ENCODE data around the gene ARL6IP1.
A peak's percentile ranks its signal among the peaks of the same experiment; 100 is the strongest.

The ARL6IP1 gene

GRCh38 chr16:18829251-18829650, 27.9 kb upstream of the ARL6IP1 start:
- no peak overlapping the region for H3K27ac Mint-ChIP-seq
- no peak for TF ChIP-seq CTCF (IDR thresholded peaks at IDR 0.05; ENCODE audit: unreplicated experiment in 3 of 3)
- H3K4me3 Mint-ChIP-seq: no peak overlapping the region
- no peaks in the 10 kb centered on the region for H3K9me3 Mint-ChIP-seq
- peaks cover 47% of the 10 kb centered on the region for H3K36me3 Mint-ChIP-seq (ENCODE audit: low read depth)
- no peaks in the 10 kb centered on the region for H3K4me1 Mint-ChIP-seq
- no peaks in the 10 kb centered on the region for H3K27me3 Mint-ChIP-seq (ENCODE audit: low read depth)

GRCh38 chr16:18827890-18828289, 26.5 kb upstream of the ARL6IP1 start:
- Mint-ChIP-seq H3K4me1 (no peaks in the 10 kb centered on the region), H3K36me3 (ENCODE audit: low read depth) (peaks cover 38% of the 10 kb centered on the region), H3K27me3 (ENCODE audit: low read depth) (no peaks in the 10 kb centered on the region), H3K4me3 (no peak overlapping the region), H3K27ac (no peak overlapping the region), H3K9me3 (no peaks in the 10 kb centered on the region)
- TF ChIP-seq CTCF (IDR thresholded peaks at IDR 0.05; ENCODE audit: unreplicated experiment in 3 of 3): no peak

GRCh38 chr16:18816286-18816685, 14.9 kb upstream of the ARL6IP1 start:
- H3K27me3 Mint-ChIP-seq (ENCODE audit: low read depth): no peaks in the 10 kb centered on the region
- H3K9me3 Mint-ChIP-seq: no peaks in the 10 kb centered on the region
- H3K36me3 Mint-ChIP-seq (ENCODE audit: low read depth): peaks cover 53% of the 10 kb centered on the region
- H3K27ac Mint-ChIP-seq: no peak overlapping the region
- no peak overlapping the region for H3K4me3 Mint-ChIP-seq
- H3K4me1 Mint-ChIP-seq: no peaks in the 10 kb centered on the region
- TF ChIP-seq CTCF (IDR thresholded peaks at IDR 0.05; ENCODE audit: unreplicated experiment in 3 of 3): no peak

- Mint-ChIP-seq H3K27ac (no peak overlapping the region), H3K27me3 (ENCODE audit: low read depth) (no peaks in the 10 kb centered on the region), H3K9me3 (no peaks in the 10 kb centered on the region), H3K4me1 (no peaks in the 10 kb centered on the region), H3K4me3 (no peak overlapping the region), H3K36me3 (ENCODE audit: low read depth) (peaks cover 65% of the 10 kb centered on the region)
- TF ChIP-seq CTCF (IDR thresholded peaks at IDR 0.05; ENCODE audit: unreplicated experiment in 3 of 3): no peak
Measured at GRCh38 chr16:18811925-18812324, 10.6 kb upstream of the ARL6IP1 start.

- Mint-ChIP-seq H3K27me3 (ENCODE audit: low read depth) (no peaks in the 10 kb centered on the region), H3K4me1 (peaks cover 2% of the 10 kb centered on the region), H3K36me3 (ENCODE audit: low read depth) (peaks cover 59% of the 10 kb centered on the region), H3K27ac (no peak overlapping the region), H3K4me3 (no peak overlapping the region), H3K9me3 (no peaks in the 10 kb centered on the region)
- TF ChIP-seq CTCF (IDR thresholded peaks at IDR 0.05; ENCODE audit: unreplicated experiment in 3 of 3): no peak
Measured at GRCh38 chr16:18809165-18809564, 7.8 kb upstream of the ARL6IP1 start.

- no peak for TF ChIP-seq CTCF (IDR thresholded peaks at IDR 0.05; ENCODE audit: unreplicated experiment in 3 of 3)
- Mint-ChIP-seq H3K36me3 (ENCODE audit: low read depth) (peaks cover 32% of the 10 kb centered on the region), H3K27ac (peak overlapping the region in 1 of 3 experiments; percentile 27), H3K27me3 (ENCODE audit: low read depth) (no peaks in the 10 kb centered on the region), H3K4me1 (peaks cover 26% of the 10 kb centered on the region), H3K4me3 (no peak overlapping the region), H3K9me3 (no peaks in the 10 kb centered on the region)
Measured at GRCh38 chr16:18805257-18805773, 4.0 kb upstream of the ARL6IP1 start.
